Medulla oblongata (tissue), 1 donor: ENCODE measurements around the gene ATP8B3.
"Not testable (repeated sequence)": the region's sequence is repeated elsewhere in the genome, so short reads cannot be mapped to it uniquely, and the experiment has no call there.

ENCODE experiments used
- DNase-seq: peaks from one replicate; pipeline ENCODE4 v3.0.0-alpha.2; 2015; ENCODE audit errors: extremely low spot score

The ATP8B3 gene

DNA sequence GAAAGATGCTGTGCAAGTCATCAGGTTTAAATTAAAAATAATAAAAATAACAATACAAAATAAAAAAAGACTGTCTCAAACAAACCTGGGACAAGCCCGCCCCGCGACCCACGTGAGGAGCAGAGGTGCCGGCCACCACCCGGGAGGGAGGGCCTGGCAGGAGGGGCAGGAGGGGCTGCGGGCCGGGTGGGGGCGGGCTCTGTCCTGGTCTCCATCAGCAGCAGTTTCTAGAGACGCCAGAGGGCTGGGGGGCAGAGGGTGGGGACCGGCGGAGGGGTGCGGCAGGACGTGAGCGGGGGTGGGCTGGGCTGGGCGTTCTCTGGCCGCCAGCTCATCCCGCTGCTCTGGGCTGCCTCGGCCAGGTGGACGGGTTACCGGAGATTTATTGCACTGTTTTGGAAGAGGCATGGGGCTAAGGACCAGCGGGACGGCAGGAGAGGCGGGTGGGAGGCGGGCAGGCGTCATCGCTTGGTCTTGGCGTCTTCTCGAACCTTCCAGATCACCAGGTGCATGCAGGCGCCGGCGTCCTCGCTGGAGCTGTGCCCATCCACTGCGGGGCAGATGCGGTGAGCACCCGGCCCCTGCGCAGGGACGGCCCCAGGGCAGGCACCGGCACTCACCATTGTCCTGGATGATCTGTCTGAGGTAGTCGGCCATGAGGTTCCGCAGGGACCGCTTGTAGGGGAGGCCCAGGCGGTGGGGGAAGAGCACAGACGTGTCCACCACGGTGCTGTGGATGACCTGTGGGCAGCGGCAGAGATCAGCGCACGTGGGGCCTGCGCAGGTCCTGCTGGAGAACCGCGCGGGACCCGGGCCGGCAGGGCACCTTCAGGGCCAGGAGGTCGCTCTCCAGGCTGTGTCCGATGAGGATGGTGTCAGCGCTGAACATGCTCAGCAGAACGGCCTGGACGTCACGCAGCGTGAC, 3.8 kb upstream of the ATP8B3 start:
- no peak for DNase-seq

DNA sequence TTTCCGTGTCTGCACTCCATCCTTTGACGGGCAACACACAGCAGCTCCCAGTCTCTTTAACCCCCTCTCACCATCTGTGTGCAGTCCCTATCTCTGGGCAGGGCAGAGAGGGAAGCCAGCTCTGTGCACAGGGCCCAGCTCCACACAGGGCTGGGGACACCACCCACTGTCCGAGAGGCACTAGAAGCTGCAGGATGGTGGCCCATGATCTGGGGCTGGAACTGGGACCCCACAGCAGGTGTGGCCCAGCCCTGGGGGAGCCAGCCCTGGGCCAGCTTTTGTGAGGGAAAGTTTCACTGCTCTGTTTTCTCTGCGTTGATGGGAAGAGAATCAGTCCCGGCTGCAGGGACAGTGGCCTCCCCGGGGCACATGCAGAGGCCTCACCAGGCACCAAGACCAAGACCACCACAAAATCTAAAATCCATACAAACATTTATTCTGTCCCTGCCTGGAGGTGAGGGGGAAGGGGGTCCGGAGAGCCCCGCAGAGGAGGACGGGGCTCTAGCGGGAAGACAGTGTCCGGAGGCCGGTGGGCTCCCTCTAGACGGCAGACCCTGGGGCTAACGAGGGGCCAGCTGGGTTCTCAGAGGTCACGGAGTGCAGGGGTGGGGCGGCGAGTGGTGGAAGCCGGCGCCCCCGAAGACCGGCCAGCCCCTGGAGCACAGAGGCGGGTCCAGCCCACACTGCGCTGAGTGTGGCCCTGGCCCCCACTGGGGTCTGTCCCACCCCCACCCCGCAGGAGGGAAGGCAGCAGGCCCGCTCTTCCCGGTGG, 2.9 kb upstream of the ATP8B3 start:
- no peak for DNase-seq

DNA sequence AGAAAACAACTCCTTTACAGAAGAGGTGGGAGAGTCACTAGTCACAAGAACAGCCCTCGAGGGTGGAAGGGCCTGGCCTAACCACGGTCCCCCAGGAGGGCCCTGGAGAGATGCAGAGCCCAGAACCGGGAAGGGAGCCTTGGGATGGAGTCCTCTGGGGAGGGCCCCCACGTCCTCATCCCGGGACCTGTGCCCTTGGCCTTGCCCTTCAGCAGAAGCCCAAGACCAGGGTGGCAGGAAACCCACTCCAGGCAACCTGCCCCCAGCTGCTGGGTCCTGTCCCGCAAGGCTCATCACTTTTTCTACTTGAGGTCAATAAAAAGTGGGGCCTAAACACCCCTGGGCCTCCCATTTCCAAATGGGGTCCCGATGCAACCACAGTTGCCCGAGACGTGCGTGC, 2.3 kb upstream of the ATP8B3 start:
- DNase-seq: no peak

DNA sequence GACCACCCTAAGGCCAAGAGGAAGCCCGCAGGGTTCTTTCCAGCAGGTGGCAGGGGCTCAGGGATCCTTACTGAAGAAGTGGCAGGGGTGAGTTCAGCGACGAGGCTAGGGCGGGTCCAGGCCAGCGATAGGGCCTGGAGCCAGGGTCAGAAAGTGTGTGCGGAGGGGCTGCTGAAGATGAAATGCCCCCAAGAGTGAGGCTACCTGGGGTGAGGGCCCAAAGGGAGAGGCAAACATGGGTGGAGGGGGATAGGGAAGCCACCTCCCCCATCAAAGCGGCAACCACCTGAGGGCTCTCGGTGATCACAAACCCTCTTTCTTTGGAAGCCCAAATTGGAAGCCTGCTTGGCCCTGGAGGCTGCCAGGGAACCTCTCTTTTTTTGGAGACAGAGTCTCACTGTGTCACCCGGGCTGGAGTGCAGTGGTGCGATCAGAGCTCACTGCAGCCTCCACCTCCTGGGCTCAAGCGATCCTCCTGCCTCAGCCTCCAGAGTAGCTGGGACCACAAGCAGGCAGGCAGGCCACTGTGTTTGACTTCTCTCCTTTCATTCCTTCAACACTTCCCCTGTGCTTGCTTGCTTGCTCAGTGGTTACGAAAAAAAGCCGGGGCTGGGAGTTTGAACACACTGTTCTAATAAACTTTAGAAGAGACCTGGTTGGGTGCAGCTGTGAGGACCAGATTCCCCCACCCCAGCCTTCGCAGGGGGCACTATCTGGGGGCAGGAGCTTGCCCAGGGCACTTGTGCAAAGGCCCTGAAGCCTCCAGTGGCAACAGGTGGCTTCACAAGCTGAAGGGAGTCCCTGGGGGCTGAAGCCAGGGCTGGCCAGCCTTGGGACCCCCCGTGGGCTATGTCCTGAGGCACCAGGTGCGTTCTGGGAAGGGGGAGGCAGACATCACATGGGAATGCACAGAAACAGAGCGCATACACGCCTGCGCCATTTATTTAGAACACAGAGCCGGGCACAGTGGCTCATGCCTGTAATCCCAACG, 1.4 kb upstream of the ATP8B3 start:
- DNase-seq: no peak

DNA sequence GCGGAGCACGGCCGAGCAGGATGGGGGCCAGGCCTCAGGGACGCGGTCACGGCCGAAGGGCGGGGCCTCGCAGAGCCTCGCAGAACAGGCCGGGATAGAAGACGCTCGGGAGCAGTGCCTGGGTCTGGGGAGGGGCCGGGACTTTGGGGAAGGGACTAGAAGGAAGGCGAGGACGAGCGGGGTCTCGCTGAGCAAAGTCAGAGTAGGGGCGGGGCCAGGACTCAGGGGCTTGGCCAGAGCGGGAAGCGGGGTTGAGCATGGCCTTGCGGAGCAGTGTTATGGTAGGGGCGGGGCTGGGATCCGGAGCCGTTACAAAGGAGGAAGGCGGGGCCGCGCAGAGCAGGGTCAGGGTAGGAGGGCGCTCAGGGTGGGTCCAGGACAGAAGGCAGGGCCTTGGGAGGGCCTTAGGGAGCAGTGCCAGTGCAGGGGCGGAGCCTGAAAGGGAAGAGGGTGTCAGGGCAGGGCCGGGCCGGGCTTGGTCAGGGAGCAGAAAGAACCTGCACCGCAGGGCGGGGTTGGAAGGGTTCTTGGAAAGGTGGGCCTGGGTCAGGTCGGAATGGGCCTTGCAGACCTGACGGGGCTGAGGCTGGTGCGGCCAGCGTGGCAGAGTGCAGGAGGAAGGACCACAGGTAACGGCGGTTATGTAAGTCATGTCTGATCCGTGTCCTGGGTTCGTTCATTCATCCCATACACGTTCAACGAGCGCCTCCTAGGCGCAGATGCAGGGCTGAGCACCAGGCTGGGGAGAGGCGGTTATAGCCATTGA, 533 bp upstream of the ATP8B3 start:
- peak; percentile 71 for DNase-seq

DNA sequence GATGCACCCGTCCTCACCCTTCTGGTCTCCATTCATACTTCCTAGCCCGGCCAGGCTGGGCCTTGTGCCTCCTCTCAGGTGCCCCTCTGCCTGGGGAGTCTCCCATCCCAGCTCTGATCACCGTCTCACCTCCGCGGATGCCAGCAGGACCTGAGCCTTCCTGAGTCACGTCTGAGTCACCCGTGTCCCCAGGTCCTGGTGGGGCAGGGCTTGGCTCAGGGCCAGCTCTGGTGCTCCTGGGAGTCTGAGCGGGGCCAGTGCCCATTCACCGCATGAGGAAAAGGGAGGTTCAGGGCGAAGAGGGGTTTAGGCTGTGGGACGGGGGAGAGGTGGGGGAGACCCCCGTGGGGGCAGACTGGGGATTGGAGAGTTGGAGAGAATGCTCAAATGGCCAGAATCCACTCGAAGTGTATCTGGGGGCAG, 593 bp downstream of the ATP8B3 start:
- DNase-seq: no peak

DNA sequence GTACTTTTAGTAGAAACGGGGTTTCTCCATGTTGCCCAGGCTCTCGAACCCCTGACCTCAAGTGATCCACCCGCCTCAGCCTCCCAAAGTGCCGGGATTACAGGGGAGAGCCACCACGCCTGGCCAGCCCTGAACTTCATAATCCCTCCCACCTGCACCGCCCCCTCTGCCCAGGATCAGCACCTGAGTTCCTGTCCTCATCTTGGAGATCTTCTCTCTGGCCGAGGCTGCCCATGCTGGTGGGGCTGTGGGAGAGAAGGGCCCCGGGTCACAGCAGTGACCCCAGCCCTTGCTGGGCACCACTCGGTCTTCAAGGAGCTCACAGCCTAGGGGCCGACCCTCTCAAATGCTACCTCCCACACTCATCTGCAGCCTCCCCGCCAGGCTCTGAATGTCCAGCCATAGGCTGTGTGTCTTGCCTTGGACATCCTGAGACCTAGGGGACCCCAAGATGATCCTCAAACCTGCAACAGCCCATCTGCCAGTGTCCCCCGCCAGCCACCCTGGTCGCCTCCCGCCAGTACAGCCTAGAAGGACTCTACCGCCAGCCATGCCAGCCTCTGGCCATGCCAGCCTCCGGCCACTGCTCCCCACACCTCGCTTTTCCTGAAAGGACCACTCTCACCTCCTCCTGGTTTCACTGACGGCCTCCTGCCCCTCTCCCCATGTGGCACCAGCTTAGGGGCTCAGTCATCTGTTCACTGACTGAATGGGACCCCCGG, 1.5 kb downstream of the ATP8B3 start:
- DNase-seq: no peak

DNA sequence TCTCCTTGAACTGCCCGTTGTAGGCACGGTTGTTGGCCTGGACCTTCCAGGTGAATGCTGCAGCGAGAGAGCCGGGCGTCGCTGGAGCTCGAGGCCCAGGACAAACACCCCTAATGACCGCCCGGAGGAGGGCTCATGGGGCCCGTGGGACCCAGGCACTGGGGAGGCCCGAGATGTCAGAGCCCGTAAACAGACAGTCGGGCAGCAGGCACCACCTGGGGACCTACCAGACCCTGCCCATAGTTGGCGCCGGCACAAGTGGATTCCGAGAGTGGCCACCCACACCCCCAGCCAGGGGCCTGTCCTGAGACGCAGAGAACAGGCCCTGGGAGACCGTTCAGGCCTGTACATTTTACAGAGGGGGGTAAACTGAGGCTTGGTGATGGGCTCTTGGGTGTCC, 2.4 kb downstream of the ATP8B3 start:
- no peak for DNase-seq

DNA sequence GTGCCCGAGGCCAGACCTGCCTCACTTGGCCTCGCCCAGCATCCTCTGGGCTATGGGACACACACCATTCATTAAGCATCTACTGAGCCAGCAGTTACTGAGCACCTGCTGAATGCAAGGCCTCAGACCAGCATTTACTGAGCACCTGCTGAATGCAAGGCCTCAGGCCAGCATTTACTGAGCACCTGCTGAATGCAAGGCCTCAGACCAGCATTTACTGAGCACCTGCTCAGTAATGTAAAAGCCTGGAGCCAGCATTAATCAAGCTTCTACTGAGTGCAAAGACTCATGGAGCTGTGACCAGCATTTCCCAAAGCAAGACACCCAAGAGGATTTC, 3.7 kb downstream of the ATP8B3 start:
- DNase-seq: no peak

DNA sequence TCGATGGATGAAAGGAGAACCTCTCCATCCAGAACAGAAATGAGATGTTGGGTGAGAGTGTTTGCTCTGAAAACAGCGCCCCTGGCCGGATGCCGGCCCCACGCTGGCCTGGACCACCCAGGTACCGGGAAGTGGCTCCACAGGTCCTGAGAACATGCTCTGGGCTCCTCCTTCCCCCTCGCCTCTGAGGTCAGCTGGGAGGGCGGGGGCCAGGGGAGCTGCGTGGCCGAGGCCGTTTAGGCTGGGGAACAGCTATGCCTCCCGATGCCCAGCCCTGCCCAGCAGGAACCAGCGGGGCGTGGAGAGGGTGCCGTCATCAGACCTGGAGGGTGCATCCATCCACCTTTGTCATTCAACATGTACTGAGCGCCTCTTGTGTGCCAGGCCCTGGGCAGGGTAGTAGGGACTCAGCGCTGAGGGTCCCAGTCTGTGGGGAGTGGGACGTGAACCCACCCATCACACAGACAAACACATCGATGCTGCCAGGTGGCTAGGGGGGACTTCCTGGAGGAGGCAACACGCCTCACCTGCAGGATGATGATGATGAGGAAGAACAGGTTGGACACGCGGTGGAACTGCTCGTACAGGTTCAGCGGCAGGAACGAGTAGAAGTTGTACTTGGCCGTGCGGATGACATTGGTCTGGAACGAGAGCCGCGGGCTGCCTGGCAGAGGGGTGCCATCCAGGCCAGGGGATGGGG, 4.2 kb downstream of the ATP8B3 start:
- no peak for DNase-seq

DNA sequence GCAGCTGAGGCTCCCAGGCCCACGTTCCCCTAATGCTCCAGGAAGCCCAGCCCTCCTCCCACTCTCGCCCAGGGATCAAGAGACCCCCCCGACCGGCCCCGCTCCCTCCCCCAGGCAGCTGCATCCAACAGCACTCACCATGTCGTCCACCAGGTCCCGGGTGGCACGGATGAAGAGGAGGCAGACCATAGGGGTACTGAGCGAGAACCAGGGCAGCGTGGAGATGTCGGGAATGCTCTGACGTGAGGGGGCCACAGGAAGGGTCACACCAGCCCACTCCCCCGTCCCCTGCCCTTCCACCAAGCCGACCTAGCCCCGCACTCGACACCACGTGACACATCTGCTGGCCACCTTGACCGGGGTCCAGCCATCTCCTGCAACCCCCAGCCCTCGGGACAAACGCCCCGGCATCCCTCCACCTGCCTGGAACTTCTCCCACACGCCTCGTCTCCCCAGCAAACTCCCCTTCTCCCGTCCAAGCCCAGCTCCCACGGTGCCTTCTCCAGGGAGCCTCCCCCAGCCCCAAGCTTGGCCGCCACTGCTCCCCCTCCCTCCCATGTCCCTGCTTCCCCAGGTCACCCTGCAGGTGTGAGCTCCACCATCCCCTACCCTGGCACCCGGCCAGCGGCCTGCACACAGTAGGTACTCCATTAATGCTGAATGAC, 4.9 kb downstream of the ATP8B3 start:
- no peak for DNase-seq

DNA sequence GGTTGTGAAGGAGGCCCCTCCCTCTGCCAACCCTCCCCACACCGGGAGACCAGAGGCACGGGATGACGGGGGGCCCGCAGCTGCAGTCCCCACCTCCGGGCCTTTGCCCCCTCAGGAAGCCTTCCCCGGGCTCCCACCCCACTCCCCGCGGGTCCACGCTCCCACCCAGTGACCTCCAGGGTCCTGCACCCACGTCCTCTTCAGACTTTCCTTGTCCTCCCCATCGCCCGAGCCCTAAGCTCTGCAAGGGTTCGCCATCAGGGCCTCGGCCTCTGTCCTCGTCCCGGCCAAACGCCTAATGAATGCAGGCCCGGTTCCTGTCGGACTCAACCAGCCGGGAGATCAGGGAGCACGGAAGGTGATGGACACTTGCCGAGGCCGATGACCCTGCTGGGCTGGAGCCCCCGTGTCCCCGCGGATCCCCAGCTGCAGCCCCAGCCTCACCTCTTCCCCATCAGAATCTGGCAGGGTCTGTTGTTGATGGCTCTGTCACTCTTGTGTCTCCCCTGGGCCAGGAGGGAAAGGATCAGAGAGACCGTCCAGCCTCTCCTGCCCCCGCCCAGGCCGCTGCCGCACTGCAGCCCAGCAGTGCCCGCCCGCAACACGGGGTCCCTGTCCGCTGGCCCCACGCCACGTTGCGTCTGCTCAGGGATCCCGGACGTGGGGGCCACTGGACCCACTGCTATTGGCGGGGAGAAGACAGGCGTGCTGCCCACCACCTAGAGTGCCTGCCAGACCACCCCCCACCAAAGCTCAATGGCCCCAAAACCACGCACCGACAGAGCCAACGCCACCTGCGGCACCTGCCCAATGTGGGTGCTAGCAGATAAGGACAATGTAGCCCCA, 5.7 kb downstream of the ATP8B3 start:
- no peak for DNase-seq

DNA sequence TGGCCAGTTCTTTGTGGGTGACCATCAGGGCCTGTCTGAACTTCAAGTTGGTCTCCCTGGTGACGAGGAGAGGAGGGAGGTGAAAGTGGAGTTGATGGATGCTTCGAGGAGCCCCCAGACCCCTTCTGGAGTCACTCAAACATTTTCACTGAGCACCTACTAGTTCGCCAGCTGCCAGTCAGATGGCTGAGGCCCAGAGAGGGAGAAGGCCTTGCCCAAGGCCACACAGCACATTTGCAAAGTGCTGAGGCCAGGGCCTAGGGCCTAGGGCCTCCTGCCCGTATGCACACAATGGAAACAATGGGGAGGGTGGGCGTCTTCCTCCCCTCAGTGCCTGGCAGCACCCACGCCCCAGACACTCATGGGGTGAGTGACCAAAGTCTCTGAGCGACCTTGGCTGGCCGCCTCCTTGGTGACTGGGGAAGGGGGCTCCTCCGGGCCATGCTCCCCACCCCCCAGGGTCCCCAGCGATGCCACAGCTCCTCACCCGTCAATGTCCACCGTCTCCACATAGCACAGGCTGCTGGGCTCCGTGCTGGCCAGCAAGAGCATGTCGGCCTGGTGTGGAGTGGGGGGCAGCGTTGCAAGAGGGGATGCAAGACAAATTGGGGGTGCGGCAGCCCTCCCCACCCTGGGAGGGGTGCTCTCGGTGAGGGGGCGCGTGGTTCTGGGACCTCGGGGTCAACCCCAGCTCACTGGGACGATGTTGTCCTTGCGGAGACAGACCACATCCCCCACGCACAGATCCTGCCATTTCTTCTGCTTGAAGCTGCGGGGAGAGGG, 6.5 kb downstream of the ATP8B3 start:
- DNase-seq: no peak

DNA sequence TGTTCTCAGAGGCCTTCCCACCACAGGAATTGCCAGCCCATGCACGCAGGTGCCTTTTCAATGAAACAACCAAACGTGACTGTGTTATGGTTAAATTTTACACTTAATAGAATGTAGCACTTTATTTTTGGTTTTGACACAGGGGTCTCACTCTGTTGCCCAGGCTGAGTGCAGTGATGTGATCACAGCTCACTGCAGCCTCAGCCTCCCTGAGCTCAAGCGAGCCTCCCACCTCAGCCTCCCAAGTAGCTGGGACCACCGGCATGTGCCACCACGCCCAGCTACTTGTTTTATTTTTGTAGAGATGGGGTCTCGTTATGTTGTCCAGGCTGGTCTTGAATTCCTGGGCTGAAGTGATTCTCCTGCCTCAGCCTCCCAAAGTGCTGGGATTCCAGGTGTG, 7.2 kb downstream of the ATP8B3 start:
- no peak for DNase-seq

DNA sequence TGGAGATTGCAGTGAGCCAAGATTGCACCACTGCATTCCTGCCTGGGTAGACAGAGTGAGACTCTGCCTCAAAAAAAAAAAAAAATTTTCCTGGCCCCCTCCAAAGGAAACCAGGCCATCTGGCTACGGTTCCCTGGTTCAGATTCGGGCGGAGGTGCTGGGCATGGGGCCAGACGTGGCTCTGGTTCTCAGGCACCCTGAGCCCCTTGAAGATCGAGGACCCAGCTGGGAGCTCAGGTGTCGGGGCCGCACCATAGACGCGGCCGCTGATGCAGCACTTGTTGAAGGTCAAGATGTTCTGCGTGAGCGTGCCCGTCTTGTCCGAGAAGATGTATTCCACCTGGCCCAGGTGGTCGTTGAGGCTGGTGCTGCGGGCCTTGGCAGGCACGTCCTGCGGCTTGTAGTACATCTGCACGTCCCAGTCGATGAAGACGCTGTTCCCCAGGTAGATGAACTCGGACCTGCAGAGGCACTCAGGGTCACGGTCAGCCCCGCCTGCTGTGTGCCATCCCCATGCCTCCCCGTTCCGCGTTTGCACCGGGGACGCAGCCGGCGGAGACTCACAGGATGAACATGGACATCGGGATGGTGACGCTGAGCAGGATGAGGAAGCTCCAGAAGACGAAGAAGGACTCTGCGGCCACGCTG, 12.3 kb downstream of the ATP8B3 start:
- DNase-seq: no peak

DNA sequence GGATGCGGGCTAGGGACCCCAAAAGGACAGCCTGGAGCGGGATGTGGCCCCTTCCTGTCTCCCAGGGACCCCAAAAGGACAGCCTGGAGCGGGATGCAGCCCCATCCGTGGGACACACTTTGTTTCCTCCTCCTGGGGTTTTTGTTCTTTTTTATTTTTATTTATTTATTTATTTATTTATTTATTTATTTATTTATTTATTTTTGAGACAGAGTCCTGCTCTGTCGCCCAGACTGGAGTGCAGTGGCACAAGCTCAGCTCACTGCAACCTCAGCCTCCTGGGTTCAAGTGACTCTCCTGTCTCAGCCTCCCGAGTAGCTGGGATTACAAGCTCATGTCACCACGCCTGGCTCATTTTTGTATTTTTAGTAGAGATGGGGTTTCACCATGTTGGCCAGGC, 14.8 kb downstream of the ATP8B3 start:
- not testable (repeated sequence) for DNase-seq
